Activated CD8-positive, alpha-beta memory T cell treated with anti-CD3 and anti-CD28 coated beads for 1 hour (primary cell): Measurements from ENCODE around the gene IL1A.

Source experiments
- DNase-seq, 2 donors: peaks; one replicate each; pipeline ENCODE4 v3.0.0-alpha.2; 2020; ENCODE audit warnings: low read depth in 1 of 2; ENCODE audit errors: extremely low read depth in 1 of 2

The IL1A gene

DNA sequence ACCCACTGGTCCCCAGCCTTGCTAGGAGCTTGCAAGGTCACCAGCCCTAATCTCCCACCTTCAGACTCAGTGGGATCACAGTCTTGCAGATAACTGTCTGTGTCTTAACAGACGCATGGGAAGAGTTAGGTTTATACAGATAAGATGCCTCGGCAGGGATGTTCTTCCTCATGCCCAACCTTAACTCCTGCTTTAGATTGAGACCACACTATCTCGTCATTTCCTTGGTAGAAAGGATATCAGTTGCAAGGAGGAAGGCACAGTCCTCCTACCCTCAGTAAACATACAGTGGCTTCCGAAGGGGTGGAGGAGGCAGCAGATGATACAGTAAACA is 56.3 kb downstream of the IL1A start:
- DNase-seq, result no peak

DNA sequence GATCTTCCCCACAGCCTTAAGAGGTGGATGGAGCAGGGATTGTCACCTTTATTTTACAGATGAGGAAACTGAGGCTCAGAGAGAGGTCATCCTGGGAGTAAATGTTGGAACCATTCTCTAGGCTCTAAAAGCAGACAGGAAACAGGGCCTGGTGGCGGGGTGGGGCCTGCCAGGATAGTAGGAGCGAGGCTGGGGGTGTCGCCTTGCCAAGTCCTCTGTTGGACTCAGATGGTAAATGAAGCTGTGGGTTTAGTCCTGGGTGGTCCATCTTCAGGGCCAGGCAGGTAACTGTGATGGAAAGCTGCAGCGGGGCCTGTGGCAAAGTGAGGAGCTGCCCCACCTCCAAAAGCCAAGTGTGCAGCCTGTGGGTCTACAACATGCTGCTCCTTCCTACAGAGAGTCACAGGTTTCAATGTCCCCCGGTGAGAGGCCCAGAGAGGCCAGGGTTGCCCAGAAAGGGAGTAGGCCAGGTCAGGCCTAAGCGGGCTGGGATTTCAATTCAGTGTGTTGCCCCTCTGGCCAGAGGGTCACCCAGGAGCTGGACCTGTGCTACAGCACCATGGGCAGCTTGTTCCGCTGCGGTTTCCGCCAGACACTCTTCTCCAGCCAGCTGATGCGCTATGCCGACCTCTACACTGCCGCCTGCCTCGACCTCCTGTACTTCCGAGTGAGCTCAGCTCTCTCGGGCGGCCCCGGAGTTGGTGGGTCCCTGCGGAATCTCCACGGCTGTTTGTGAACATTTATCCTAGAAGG is 56.8 kb downstream of the IL1A start:
- DNase-seq, result no peak

DNA sequence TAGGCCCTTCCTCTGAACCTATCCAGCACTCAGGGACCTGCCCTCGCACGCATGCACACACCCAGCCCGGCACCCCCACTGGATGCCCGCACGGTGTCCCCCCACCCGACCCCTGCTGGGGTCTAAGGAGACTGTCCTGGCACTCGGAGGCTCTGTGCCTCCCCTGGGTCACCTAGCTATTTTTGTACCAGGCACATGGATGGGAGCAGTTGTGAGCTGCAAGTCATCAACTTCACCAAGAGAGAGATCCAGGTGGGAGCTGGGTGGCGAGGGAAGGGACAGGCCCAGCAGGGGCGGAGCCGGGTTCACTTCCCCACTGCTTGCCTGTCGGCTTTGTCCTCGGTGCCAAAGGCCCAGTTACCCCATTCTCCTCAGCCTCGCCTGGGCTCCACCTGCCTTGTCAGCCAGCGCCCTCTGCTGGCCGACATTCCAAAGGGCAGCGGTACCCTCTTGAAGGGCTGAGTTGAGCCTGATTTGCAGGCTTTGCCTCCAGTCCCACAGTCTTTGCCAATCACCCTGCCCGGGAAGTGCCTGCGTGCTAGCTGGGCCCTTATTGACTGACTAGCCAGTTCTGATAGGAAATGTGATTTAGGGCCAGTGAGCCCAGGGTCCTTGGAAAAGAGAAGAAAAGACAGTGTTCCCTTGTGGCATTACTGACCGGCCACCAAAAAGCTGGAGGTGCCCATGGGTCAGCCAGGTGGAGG is 57.7 kb downstream of the IL1A start:
- DNase-seq, result peak; percentile 67 to 74

GRCh38 chr2:112725545-112726457 is 58.5 kb downstream of the IL1A start:
- DNase-seq, result no peak

DNA sequence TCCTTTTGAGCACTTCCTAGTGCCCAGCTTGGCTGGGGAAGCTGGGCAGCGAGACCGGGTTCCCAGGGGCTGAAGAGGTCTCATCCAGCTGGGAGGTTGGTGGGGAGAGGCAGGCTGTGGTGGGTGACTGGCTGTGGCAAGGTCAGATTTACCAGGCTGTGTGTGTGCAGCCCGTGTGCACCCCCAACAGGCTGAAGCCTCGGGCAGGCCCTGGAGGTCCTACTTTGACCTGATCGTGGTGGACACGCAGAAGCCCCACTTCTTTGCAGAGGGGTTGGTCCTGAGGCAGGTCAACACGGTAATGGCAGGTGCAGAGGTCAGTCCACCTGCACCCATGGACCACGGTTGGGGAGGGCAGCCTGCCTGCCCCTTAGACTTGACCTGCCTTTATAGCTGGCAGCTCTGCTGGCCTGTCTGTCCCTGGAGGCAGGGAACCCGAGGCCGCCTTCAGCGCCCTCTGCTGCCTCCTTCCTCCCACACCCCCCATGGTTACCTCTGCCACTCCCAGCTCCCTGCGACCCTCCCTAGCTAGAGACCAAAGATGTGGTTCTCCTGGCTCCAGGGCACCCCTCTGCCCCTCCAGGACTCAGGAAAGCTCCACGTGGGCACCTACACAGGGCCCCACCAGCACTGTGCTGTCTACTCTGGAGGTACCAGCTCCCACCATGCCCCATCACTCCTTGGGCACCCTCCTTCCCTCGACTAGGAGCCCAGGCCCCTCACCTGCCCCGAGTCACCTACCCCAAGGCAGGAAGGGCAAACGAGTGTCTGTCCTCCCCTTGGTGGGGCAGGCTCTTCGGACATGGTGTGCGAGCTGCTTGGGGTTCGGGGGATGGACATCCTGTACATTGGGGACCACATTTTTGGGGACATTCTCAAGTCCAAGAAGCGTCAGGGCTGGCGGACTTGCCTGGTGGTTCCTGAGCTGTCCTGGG is 59.4 kb downstream of the IL1A start:
- DNase-seq, result no peak

DNA sequence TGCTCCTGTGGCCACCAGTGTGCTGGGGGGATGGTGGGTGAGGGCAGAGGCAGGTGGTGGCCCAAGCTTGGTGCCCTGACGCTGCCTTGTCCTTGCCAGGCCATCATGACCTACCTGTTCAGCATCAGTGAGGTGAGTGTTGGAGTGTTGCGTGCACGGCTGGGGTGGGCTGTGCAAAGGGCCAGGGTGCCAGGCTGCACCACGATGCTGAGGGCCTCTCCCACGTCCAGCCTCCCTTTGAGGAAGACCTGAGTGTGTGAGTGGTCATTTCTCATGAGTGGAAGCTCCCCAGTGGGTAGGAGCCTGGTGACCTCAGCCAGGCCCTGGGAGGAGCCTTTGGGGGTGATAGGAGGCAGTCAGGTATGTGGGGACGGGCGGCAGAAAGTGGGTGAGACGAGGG is 60.3 kb downstream of the IL1A start:
- no peak for DNase-seq
